ENCODE results near the gene RPS18.
"Not testable (repeated sequence)": the region's sequence is repeated elsewhere in the genome, so short reads cannot be mapped to it uniquely, and the experiment has no call there.

RPS18 gene

GRCh38 chr6:33271468-33272274 lies at the start of gene RPS18, which contains the start of gene VPS52:
TSS of gene RPS18 (plus strand) at chr6:33272075. CDS start at chr6:33272120, 45 bp downstream.
TSS of gene VPS52 (minus strand) at chr6:33271876. CDS start at chr6:33271675, 201 bp downstream.
- peak; percentile 71 to 89 for DNase-seq (ENCODE audit: extremely low read depth in 1 of 2, low read depth in 1 of 2)

GRCh38 chr6:33226503-33227120 lies 45.3 kb upstream of the RPS18 start:
- DNase-seq (ENCODE audit: extremely low read depth in 1 of 2, low read depth in 1 of 2): not testable (repeated sequence)

GRCh38 chr6:33235221-33235634 lies 36.6 kb upstream of the RPS18 start:
- no peak for DNase-seq (ENCODE audit: extremely low read depth in 1 of 2, low read depth in 1 of 2)

GRCh38 chr6:33236328-33236727 lies 35.5 kb upstream of the RPS18 start:
- no peak for DNase-seq (ENCODE audit: extremely low read depth in 1 of 2, low read depth in 1 of 2)

GRCh38 chr6:33236852-33237251 lies 35.0 kb upstream of the RPS18 start:
- DNase-seq (ENCODE audit: extremely low read depth in 1 of 2, low read depth in 1 of 2): no peak

- DNase-seq (ENCODE audit: extremely low read depth in 1 of 2, low read depth in 1 of 2): no peak
Observed at GRCh38 chr6:33237741-33238140, 34.1 kb upstream of the RPS18 start.

GRCh38 chr6:33241968-33242367 lies 29.9 kb upstream of the RPS18 start:
- DNase-seq (ENCODE audit: extremely low read depth in 1 of 2, low read depth in 1 of 2): no peak

GRCh38 chr6:33243476-33243875 lies 28.4 kb upstream of the RPS18 start:
- no peak for DNase-seq (ENCODE audit: extremely low read depth in 1 of 2, low read depth in 1 of 2)

GRCh38 chr6:33247977-33248642 lies 23.8 kb upstream of the RPS18 start:
- DNase-seq (ENCODE audit: extremely low read depth in 1 of 2, low read depth in 1 of 2): peak; percentile 83 to 86

GRCh38 chr6:33248643-33248931 lies 23.3 kb upstream of the RPS18 start:
- DNase-seq (ENCODE audit: extremely low read depth in 1 of 2, low read depth in 1 of 2): no peak

- DNase-seq (ENCODE audit: extremely low read depth in 1 of 2, low read depth in 1 of 2): peak; percentile 87 to 92
Observed at GRCh38 chr6:33248932-33249731, 22.7 kb upstream of the RPS18 start.

GRCh38 chr6:33249732-33250630 lies 21.9 kb upstream of the RPS18 start:
- no peak for DNase-seq (ENCODE audit: extremely low read depth in 1 of 2, low read depth in 1 of 2)

GRCh38 chr6:33250731-33251130 lies 21.1 kb upstream of the RPS18 start:
- DNase-seq (ENCODE audit: extremely low read depth in 1 of 2, low read depth in 1 of 2): no peak

- DNase-seq (ENCODE audit: extremely low read depth in 1 of 2, low read depth in 1 of 2): no peak
Observed at GRCh38 chr6:33251395-33252012, 20.4 kb upstream of the RPS18 start.

- DNase-seq (ENCODE audit: extremely low read depth in 1 of 2, low read depth in 1 of 2): no peak
Observed at GRCh38 chr6:33252759-33253158, 19.1 kb upstream of the RPS18 start.

GRCh38 chr6:33254591-33254990 lies 17.3 kb upstream of the RPS18 start:
- no peak for DNase-seq (ENCODE audit: extremely low read depth in 1 of 2, low read depth in 1 of 2)

GRCh38 chr6:33259032-33259431 lies 12.8 kb upstream of the RPS18 start:
- no peak for DNase-seq (ENCODE audit: extremely low read depth in 1 of 2, low read depth in 1 of 2)

- DNase-seq (ENCODE audit: extremely low read depth in 1 of 2, low read depth in 1 of 2): not testable (repeated sequence)
Observed at GRCh38 chr6:33262490-33262889, 9.4 kb upstream of the RPS18 start.

- DNase-seq (ENCODE audit: extremely low read depth in 1 of 2, low read depth in 1 of 2): no peak
Observed at GRCh38 chr6:33264015-33264414, 7.9 kb upstream of the RPS18 start.

GRCh38 chr6:33271117-33271467 lies 783 bp upstream of the RPS18 start:
- DNase-seq (ENCODE audit: extremely low read depth in 1 of 2, low read depth in 1 of 2): no peak

All from activated CD8-positive, alpha-beta memory T cell treated with anti-CD3 and anti-CD28 coated beads for 1 hour (primary cell).